ENCODE results near the gene NME7.

GRCh38 chr1:169325117-169325516 lies 42.5 kb downstream of the NME7 start:
- TF ChIP-seq CTCF (IDR thresholded peaks at IDR 0.05) (no peak), POLR2A (IDR thresholded peaks at IDR 0.05) (no peak)
